GM19463 (cell line): ENCODE data around the gene THYN1.
"Not testable (repeated sequence)": the region's sequence is repeated elsewhere in the genome, so short reads cannot be mapped to it uniquely, and the experiment has no call there.

ENCODE experiments used
- ATAC-seq: cut with Tn5 transposase; IDR thresholded peaks from one replicate; pipeline ENCODE4 v1.9.1; 2021; ENCODE audit warnings: mild to moderate bottlenecking, moderate library complexity; ENCODE audit not compliant: unreplicated experiment

Gene THYN1

DNA sequence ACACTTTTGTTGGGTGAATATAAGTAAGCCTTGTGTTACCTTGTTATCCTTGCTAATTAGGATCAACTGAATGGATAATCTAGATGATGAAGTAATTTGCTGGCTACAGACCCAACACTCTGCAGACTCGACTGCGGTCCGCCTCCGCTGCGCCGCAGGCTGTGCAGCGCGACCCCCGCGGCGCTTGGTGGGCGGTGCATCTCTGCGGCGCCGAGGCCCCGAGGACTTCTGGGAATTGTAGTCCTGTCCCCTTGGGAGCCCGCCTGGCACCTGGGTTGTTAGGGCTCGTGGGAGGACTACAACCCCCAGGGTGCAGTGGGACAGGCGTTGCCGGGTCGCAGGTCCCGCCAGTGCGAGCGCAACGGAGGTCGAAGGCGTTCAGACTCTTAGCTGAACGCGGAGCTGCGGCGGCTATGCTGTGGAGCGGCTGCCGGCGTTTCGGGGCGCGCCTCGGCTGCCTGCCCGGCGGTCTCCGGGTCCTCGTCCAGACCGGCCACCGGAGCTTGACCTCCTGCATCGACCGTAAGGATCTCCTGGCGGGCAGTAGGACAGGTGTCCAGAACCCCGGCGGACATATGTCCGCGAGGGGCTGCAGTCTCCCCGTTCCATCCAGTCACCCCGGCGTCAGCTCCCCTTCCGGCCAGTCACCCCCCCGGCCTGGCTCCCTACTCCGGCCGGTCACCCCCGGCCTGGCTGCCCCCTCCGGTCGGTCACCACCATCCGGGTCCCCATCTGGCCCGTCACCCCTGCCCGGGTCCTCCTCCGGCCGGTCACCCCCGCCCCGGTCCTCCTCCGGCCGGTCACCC, at the start of gene THYN1, which contains the start of gene ACAD8:
Gene THYN1, minus strand, starts transcription at position 165 of the 806 bp plus-strand sequence. CDS start 470 bp downstream, outside the sequence.
Gene ACAD8, plus strand, starts transcription at position 381 of the 806 bp plus-strand sequence. Its CDS starts 33 bp downstream, at position 414.
- ATAC-seq = peak; percentile 98

- no peak for ATAC-seq
Observed at GRCh38 chr11:134294664-134295063, 41.5 kb upstream of the THYN1 start.

DNA sequence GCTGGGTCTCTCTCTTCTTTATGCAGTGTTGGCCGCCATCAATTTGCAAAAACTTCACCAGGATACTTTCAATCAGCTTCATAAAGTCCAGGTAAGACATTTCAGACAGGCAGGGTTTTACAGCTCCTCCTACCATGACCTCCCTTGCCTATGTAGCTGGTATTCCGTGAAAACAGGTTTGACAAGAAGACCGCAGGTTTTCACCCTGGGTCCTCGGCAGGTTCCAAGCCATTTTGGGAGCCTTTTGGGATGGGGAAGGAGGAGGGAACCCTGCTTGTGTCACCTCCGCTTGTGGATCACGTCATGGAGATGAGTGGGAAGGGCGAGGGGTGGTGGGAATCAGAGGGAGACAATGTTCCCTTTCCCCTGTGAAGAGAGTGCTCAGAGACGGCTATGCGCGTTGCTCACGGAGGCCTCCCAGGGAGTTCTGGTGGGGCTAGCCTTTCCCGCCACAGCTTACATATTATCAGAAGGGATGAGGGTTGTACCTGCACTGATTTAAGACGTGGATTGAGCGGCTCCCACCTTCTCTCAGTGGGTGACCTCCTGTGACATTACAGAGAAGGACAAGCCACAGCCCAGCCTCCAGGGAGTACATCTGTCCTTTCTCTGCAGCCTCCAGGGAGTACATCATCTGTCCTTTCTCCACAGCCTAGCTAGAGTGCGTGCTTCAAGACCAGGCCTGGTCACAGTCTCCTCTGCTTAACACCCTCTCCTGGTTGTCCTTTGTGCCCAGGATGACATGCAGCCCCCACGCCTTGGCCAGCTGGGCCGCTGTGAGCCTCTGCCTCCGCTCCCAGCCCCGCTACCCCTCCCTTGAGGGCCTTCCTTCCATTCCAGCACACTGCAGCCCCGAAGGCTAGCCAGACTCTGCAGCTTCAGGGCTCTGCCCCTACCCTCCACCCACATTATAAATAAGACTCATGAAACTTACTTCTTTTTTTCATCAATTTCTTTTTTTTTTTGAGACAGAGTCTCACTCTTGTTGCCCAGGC, 40.3 kb upstream of the THYN1 start:
- no peak for ATAC-seq

- ATAC-seq = no peak
Observed at GRCh38 chr11:134292661-134293060, 39.5 kb upstream of the THYN1 start.

DNA sequence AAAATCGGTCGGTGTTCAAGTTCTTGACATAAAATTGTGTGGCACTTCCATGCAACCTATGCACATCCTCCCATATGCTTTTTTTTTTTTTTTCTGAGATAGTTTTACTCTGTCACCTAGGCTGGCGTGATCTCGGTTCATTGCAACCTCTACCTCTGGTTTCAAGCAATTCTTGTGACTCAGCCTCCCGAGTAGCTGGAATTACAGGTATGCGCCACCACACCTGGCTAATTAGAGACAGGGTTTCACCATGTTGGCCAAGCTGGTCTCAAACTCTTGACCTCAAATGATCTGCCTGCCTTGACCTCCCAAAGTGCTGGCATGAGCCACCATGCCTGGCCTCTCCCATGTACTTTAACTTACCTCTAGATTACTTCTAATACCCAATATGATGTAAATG, 38.0 kb upstream of the THYN1 start:
- ATAC-seq = no peak

DNA sequence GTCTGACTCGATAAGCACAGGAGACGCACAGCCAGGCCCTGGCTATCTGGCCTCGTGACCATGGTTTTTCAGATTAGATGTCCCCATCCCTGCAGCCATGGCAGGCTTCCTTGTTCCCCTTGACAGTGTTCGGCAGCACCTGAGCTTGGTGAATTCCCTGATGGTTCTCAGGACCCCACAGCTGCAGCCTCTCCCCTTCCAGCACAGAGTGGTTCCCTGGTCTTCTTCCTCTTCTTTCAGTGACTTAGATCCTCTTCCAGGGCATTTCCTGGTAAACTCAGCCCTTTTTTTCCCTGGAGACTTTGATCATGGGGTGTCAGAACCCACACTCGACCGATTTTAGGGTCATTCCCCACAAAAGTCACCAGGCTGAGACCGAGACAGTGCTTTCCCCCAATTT, 37.5 kb upstream of the THYN1 start:
- ATAC-seq = no peak

DNA sequence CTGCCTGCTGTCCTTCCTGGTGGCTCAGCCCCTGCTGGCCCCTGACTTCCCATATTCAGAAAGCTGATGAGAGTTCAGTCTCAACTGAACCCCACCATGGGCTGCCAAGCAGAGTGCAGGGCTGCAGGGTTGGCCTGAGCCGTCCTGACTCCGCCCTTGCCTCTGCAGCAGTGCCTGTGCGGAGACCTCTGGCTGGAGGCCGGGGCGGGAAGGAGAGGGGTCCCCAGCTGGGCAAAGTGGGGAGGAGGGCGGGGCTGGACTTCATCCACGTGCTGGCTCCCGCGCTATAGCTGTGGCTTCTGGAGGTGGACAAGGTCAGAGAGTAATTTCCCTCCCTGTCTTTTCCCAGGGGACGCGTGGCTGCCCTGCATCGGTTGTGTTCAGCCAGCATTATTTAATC, 36.6 kb upstream of the THYN1 start:
- no peak for ATAC-seq

DNA sequence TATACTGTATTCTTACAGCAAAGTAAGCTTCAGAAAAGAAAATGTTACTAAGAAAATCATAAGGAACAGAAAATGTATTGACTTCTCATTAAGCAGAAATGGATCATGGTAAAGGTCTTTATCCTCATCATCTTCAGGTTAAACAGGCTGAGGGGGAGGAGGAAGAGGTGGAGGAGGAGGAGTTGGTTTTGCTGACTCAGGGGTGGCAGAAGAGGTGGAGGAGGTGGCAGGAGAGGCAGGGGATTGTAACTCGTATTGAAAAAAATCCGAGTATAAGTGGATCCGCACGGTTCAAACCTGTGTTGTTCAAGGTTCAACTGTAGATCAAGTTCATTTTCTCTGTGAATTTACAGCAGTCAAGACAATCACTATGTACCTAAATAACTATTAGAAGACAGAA, 36.0 kb upstream of the THYN1 start:
- no peak for ATAC-seq

DNA sequence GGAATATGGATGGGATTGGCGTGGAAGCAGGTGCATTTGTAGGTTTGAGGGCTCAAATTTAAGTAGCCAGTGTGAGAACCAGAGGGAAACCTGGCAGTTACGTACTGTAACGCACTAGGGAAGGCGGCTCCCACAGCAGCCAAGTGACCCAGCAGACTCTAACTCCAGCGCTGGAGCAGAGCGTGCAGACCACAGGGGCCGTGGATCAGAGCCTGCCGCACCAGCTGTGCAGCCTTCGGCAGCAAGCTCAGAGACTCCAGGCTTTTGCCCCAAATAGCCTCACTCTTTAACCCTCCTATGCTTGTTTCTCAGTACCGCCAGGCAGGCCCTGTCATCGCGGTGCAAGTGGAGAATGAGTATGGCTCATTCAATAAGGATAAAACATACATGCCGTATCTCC, 35.3 kb upstream of the THYN1 start:
- ATAC-seq = no peak

DNA sequence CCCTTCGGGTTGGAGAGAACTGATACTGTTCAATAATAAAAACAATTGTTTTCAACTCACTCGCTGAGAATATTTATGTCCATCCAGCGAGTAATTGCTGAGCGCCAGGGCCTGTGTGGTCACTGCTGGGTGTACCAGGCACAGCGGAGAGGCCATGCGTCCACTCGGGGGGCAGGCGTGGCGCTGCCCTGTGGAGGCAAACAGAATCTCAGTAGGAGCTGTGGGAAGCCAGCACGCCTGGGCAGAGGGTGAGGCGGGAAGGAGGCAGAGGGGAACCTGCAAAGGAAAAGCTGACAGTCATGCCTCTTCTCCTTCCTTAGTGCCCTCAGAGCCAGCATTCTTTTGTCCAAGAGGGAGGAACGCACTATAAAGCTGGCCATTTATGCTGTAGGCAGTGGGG, 34.4 kb upstream of the THYN1 start:
- no peak for ATAC-seq

GRCh38 chr11:134284349-134284748, 31.2 kb upstream of the THYN1 start:
- ATAC-seq = not testable (repeated sequence)

- ATAC-seq = no peak
Observed at GRCh38 chr11:134283461-134284230, 30.5 kb upstream of the THYN1 start.

- ATAC-seq = no peak
Observed at GRCh38 chr11:134282121-134283045, 29.2 kb upstream of the THYN1 start.

GRCh38 chr11:134281635-134282034, 28.5 kb upstream of the THYN1 start:
- ATAC-seq = not testable (repeated sequence)

GRCh38 chr11:134278356-134278755, 25.2 kb upstream of the THYN1 start:
- no peak for ATAC-seq

- no peak for ATAC-seq
Observed at GRCh38 chr11:134277183-134278001, 24.2 kb upstream of the THYN1 start.

- ATAC-seq = peak; percentile 14
Observed at GRCh38 chr11:134276396-134277182, 23.4 kb upstream of the THYN1 start.
